DMS 273 treated with DMSO at 0.1 percent for 48 hours (cell line): ENCODE results near the gene SYNPR.
A peak's percentile ranks its signal among the peaks of the same experiment; 100 is the strongest.

ENCODE experiments used
- DNase-seq: peaks from one replicate; lab custom pipeline; 2025; lab: John Stamatoyannopoulos, UW

Gene SYNPR

DNA sequence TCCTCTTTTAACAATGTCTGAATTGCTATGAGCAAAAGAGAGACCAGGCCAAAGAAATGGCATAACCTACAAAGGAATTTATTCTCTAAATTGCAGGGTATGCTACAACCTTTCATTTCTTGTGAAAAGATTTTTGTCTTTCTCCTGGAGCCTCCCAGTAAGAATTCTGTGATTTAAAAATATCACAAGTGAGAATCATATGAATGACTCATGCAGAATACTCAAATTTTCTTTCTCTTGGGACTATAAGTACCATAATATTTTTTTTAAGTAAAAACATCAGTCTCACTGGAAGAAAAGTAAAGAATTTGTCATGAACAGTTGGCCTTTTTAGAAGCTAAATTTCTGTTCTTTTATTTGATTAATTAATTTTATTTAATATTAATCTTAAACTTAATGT, 26.3 kb downstream of the SYNPR start:
- no peak for DNase-seq

DNA sequence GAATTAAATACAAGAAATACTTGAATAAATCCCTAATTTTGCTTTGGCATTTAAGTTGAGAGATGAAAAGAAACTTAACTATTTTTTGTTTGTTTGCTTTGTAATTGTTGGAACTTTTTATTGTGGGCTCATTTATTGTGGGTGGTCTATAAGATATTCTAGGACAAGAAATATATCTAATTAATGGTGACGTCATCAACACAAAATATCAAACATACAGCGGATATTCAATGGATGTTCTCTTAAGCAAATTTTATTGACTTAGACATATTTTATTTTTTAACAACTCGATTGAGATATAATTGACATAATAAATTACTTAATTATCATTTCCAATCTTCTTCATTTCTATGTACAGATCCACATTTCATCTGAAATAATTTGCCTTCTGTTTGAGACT, 30.0 kb downstream of the SYNPR start:
- DNase-seq: no peak

DNA sequence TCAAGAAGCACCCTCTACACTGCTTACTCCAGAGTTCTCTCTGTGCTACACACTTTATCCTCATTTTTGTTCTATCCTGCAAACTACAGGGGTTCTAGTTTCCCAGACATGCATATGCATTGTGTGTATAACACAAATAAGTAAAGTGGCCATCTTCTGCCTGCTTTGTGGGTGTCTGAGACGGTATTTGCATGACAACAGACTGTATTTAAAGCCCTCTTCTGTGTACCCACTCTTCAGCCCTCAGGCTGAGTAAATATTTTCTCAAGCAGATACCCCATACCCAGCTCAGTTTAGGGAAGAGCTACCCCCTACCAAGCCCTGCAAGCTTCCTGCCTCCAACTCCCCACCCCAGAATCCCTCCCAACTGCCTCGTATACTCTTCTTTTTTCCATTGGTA, 31.7 kb downstream of the SYNPR start:
- DNase-seq: no peak

DNA sequence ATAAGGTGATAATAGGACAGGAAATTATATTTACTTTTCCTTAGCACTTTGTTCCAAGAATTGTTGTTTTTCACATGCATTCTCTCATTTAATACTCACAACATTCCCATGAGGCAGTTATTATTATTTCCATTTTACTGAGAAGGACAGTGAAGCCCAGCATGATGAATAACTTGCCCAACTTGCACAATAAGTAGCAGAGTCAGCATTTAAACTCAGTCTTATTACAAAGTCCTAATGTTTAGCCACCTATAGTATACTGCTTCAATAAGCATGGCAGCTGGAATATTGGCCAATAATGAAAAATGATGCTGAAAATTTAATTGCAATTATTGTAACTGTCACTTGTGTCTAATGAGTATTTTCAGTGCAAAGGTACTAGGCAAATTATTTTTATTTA, 45.7 kb downstream of the SYNPR start:
- DNase-seq: no peak

DNA sequence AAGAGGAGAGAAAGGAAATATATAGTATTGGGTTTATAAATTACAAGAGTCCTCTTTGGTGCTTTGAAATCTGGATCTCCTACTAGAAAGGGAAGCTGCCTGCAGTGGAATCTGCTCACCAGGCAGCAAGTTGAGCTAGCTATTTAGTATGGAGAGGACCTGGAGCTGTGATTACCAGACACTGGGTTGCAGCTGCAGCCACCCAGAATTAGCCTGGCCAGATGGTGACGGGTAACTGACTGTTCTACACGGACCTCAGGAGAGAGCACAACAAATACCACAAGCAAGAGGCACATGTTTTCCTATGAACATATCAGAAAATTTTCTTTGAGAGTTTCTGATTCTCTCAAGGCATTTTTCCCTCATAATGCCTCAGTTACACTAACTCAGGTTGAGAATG, 46.5 kb downstream of the SYNPR start:
- DNase-seq: peak; percentile 65

DNA sequence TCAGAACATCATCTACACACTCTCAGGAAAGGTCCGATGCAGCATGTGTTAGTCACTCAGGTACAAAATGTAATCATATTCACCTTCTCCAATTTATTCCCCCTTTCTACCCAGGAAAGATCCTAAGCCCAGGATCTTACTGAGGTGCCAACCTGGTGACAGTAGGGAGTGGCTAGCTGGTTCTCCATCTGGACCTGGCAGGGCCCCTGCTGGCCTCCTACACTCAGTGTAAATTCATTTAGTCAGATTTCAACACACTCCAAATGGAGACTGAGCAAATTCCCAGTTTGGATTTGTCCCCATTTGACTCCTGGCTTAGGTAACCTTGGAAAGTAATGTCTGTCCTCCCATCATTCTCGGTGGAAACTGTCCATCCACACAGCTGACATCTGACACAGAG, 47.3 kb downstream of the SYNPR start:
- DNase-seq: no peak

DNA sequence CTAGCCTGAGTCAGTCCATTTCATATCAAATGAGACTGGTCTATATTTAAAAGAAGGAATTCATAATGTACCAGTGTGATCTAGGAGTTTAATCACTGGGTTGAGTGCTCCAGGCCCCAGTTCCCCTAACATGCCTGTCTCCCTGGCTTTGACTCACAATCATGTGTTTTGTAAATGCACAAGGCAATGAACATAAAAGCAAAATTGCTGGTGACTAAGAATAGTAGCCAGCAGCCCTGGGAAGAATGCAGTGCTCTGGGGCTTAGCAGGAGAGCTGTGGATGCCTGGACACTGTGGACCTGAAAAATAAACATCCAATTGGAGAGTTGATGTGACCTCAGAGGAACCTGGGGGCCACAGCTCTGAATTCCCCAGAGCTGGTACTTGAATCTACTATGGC, 50.3 kb downstream of the SYNPR start:
- DNase-seq: no peak

DNA sequence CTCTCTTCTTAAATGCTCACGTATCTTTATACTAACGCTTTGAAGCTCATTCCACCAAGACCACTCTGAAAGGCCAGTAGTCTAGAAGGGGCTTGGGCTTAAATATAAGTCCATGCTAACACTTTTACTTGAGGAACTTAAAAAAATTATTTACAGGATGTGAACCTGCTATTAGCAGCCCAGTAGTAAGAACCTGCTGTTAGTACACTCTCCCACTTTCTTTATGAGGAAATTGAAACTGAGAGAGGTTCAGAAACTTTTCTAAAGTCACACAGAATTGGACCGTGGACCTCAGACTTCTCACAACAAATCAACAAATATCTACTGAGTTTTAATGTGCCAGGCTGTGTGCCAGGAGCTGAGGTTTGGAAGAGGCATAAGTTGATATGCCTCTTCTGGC, 53.4 kb downstream of the SYNPR start:
- no peak for DNase-seq

DNA sequence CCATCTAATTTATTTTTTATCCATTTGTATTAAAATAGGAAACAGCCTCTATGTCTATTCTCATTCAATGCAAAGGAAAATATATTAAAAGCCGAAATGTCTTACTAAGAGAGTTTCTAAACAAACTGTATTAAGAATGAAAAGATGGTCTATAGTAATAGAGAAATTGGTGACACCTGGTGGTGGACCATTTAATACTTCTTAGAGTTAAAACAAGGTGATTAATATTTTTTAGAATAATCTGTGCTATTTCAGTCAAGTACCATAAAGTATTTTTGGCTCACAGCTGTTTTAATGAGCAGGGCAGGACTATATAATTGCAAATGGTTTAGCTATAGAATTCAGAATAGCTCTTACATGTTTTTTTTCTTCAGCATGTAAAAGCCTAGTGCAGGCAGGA, 55.7 kb downstream of the SYNPR start:
- DNase-seq: no peak

DNA sequence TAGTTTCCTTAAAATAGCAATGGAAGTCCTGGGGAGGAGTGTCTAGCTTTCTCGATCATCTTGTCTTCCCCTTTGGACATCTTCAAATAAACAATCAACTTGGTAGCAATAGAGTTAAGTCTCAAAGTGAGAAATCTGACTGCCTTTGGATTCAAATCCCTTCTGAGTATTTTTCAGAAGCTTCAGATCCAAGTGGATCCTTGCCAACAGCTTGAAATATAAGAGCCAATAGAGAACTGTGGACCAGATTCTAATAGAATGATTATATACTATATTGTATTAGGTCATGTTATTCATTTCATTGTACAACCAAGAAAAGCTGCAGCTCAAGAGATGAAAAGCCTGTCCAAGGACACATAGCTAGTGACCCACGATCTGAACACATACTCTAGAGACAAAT, 60.2 kb downstream of the SYNPR start:
- no peak for DNase-seq

DNA sequence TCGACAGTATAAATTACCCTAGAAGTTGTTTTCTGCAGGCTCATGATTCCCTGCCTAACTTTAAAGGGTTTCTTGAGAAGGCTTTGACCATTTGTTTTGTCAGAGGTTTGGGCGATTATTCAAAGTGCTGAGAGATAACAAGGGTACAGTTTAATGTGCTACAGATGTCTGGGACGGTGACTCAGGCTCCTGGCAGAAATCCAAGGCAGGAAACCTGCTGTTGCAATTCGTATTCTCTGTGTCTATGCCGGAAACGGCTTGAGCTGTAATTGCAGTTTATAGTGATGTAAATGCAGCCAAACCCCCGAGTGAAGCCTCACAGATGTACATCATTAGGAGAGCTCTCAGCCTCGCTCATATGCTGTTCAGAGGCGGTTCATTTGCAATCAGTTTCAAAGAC, 65.6 kb downstream of the SYNPR start:
- peak; percentile 94 for DNase-seq

DNA sequence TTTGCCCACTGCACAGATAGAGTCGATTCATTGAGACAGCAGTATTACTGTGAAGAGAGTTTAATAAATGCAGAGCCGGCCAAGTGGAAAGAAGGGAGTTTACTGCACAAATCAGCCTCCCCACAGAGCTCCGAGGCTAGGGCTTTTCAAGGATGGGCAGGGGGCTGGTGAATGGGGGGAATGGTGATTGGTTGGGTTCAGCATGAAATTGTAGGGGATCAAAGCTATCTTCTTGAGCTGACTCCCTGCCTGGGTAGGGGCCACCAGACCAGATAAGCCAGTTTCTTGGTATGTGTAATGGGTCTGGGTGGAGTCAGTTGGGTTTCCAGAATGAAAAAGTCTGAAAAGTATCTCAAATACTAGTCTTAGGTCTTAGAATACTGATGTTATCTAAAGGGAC, 66.6 kb downstream of the SYNPR start:
- DNase-seq: no peak

DNA sequence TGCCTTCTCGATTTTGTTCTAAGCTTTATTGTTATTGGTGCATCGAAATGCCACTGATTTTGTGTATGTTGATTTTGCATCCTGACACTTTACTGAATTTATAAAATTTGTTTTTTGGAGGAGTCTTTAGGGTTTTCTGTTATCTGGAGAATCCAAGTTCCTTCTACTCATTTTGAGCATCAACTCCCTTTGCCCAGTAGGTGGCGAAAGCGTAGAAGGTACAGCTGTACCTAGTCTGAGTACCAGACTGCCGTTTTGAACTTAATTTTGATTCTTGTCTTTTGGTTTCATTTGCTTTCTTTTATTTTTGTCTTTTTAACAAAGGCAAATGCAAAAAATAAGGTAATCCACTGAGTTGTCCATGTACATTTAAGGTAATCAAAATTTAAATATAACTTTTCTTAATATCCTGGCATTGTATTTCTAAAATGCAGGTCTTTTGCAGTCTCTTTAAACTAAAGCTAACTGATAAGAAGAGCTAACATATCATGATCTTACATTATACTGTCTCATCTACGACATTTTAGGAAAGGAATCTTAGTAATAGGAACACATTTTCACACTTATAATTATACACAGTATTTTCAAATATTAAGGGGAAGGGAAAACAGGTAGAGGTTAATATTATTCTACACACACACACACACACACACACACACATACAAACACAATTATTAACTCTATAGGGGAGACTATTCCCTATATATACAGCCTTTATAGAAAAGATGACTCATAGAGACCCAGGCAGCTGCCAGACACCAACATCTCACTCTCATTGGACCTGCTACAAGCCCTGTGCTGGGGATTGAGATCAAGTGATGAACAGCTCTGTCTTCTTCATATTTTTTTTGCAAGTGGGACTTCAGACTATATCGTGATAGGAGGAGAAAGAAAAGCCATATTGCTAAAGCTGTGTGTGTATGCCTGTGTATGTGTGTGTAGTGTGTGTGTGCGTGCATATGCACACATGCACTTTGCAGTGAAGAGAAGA, 71.8 kb downstream of the SYNPR start:
- peak; percentile 26 for DNase-seq

DNA sequence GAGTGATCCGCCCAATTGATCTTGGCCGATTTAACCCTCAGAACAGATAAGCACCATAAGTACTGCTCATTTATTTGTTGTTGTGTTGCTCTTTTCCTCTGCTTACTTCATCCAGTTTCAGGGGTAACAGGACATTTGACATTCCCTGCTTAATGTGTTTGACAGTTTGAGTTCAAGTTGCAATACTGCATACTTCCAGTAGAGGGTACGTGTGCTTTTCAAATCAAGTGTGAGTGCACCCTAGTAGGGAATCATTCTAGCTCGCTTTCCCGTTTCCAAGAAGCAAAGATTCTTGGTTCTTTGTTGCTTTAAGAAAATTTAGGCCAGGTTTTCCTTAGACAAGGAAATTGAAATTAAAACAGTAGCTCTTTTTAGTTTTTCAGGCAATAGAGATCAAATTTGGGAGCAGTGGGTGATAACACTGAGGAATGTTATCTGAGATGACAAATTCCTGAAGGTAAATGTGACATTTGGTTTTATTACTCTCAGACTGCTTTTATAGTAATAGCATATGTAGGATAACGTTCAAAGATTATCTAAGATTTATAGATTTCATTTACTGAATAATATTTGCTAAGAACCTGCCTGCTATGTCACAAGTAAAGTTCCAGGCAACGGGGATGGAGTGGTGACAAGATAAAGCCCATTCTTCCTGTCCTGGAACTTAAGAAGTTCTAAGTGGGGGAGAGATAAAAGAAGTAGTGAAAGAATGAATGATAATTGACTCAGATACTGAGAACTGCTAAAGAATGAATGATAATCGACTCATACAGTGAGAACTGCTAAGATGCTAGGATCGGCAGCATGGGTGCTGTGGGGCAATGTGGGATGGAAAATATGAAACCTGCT, 73.3 kb downstream of the SYNPR start:
- no peak for DNase-seq

DNA sequence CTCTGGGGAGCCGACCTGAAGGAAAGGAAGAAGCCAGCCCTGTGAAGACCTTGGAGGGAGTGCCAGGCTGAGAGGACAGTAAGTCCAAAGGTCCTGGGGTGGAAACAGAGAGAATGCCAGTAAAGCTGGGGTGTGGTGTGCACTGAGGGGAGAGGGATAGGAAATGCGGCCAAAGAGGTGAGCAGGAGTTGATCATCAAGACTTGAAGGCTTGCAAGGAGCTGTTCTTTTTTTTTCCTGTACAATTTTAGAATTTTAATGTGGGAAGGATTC, 73.8 kb downstream of the SYNPR start:
- DNase-seq: no peak

DNA sequence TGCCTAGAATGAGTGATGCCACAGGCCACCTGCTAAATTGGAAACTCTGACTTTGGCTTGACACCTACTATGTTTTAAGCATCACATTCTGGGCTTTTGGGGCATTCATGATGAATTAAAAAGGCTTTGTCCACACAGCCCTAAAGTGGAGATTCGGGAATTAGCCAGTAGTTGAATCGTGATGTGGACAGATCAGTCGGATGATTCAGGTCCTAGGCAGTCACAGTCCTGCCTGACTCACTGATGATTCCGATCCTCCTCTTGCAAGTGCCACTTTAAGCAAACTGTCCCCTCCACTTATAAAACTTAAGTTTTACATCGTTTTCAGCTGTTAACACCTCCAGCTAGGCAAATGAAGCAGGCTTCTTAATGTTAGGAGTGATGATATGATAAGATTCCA, 75.3 kb downstream of the SYNPR start:
- DNase-seq: no peak

DNA sequence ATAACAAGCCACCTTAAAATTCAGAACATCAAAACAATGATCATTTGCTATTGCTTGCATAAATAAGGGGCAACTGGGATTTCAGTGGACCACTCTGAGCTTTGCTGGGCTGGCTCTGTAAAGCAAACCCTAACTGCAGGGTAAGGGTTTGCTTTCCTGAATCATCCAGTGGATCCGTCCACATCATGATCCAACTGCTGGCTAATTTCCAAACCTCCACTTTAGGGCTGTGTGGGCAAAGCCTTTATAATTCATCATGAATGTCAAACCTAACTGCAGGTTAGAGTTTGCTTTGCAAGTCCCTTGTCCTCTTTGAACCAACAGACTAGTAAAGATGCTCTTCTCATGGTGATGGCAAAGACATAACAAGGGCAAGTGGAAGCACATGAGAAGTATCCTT, 76.1 kb downstream of the SYNPR start:
- no peak for DNase-seq

DNA sequence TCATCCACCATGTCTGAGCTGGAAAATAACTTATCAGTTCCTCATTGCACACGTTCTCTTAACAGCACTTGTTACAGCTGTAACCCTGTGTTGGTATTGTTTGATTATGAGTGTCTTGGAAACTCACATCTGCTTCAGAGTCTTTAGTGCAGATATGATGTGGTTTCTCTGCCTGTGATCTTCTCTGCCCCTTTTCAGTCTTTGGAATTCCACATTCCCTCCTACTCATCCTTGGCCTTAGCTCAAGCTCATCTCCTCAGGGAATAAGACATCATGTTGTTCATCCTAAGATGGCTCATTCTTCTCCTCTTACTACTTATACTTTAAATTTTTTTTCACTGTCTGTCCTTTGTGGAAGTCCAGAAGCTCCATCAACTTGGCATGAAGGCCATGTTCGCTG, 77.7 kb downstream of the SYNPR start:
- no peak for DNase-seq

DNA sequence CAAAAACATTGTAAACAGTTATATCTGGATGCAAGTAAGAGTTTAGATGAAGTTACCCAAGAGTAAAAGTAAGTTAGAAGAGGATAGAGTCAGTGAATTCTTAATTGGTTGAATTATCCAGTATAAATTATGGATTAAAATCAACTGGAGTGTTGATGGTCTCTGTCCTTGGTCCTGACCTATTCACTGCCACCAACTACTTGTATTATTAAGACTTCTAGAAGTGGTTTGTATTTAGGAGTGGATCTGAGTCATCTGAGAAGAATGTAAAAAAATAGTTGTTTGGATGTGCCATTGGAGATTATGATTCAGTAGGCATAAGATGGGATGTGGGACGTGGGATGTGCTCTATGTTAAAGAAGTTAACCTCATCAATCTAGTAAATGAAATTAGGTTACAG, 86.4 kb downstream of the SYNPR start:
- no peak for DNase-seq

DNA sequence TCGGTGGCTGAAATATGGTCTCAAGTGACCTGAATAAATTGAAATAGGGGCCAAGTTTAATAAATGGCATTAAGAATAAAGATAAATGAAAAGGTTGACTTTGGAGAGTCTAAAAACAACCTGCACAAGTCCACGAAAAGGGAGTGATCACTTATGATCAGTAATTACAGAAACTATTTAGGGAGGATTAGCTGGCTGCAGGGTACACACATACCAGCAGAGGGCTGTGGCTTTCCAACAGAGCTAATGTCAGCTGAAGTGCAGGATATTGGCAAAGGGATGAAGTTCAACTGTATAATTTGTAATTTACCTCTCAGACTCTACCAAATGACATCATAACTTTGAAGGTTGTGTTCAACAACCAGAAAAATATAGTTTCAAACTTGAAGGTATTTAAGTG, 86.8 kb downstream of the SYNPR start:
- DNase-seq: no peak

DNA sequence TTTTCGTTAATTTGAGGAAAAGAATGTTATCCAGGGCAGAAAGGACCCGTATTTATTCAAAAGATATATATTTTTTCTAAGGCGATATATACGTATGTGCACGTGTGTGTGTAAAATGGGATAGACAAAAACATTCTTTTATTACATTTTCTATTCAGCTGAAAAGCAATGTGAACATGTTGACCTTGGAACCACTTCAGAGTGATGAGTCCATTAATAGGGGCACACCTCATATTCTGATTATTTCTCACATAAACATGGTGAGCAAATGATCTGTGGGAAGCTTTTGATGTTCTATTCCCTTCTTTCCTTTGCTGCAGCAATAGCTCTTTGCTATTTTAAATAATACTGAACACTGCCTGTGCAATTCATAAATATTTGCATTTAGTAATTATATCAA, 87.6 kb downstream of the SYNPR start:
- DNase-seq: no peak

DNA sequence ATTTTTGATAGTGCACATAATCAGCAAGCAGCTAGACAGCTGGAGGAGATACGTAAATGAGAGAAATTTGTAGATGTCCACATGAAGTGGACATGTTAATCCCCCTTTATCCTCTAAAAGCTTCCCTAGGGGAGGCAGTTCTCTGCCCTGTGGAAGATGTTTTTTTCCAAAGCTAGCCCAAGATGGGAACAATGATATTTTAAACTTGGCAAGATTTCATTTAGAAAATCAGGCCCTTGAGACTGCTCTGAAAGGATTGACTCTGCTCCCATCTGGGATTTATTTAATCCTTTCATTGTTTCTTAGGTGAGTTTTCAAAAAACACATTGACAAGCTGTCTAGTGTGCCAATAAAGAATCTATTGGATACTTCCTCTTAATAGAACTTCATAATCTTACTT, 92.0 kb downstream of the SYNPR start:
- DNase-seq: no peak

DNA sequence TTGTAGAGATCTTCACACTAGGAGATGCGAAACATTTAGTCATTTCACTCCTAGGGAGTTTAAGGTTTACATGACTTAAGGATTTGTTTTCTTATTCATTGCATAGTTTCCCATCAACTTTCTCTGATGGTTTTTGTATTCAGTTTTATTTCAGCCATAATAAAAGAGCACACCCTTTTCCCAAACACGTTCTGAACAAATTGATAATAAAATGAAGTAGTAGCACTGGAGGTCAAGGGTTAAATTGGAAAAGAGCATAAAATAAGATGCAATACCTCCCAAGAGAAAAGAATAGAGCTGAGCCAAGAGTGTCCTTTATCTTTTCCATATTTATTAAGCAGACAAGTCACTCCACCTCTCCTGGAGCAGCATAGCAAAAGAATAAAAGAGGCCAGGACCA, 104.9 kb downstream of the SYNPR start:
- DNase-seq: no peak

DNA sequence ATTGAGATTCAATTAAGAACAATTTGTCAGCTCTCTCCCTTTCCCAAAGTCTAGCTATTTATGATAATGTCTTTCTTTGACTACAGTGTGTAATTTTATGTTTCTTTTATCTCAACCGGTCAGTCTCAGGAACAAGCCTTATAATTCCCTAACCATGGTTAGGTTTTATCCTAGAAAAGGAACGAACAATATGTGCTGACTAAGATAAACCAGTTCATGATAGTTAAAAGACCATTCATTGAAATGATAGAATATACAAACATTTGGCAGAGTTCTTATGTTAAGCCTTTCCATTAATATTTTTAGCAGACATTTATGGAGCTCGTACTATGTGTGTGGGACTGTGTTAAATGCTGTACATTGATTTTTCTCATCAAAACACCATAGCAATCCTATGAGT, 106.3 kb downstream of the SYNPR start:
- no peak for DNase-seq
